Suprapubic skin (tissue), 3 donors: Measurements from ENCODE around the gene CAMK1D.

ENCODE experiments used
- EP300 ChIP-seq: sonication (generic); formaldehyde crosslinking; IDR thresholded peaks from one replicate; pipeline ENCODE4 v1.6.1; 2017; ENCODE audit warnings: antibody characterized with exemption
- POLR2A ChIP-seq, 2 donors: fragments of 450-650 bp; IDR thresholded peaks; one replicate each; pipeline ENCODE4 v1.6.1; 2017; ENCODE audit warnings: antibody characterized with exemption in 2 of 2, mild to moderate bottlenecking in 2 of 2, moderate library complexity in 2 of 2
- TF ChIP-seq, protein P1 (sequence below), 2 donors: fragments of 200-600 bp in 1 of 2; fragments of 450-650 bp in 1 of 2; sonication (generic) in 1 of 2; IDR thresholded peaks; one replicate each; pipeline ENCODE4 v1.5.1; 2016 to 2019; ENCODE audit warnings: antibody characterized with exemption in 2 of 2, mild to moderate bottlenecking in 1 of 2, moderate library complexity in 1 of 2

DNA sequence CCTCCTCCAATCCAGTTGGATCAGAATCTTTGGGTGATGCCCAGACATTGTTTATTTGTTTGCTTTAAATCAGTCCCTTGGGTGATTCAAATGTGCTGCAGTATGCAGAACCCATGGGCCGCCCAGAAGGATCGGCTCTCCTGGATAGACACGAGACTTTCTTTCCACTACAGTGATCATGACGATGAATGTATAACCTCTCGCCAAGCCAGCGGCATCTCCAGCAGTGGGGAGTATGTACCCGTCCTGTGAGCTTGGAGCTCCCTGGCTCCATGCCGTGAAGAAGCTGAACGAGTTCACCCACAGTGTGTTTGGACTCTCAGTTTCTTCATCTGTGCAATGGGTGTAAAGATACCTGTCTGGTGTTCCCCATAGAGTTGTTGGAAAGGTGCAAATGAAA, 162.3 kb downstream of the CAMK1D start:
- TF ChIP-seq, protein P1, sequence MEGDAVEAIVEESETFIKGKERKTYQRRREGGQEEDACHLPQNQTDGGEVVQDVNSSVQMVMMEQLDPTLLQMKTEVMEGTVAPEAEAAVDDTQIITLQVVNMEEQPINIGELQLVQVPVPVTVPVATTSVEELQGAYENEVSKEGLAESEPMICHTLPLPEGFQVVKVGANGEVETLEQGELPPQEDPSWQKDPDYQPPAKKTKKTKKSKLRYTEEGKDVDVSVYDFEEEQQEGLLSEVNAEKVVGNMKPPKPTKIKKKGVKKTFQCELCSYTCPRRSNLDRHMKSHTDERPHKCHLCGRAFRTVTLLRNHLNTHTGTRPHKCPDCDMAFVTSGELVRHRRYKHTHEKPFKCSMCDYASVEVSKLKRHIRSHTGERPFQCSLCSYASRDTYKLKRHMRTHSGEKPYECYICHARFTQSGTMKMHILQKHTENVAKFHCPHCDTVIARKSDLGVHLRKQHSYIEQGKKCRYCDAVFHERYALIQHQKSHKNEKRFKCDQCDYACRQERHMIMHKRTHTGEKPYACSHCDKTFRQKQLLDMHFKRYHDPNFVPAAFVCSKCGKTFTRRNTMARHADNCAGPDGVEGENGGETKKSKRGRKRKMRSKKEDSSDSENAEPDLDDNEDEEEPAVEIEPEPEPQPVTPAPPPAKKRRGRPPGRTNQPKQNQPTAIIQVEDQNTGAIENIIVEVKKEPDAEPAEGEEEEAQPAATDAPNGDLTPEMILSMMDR (IDR thresholded peaks at IDR 0.05) = no peak
- TF ChIP-seq EP300 = no peak
- TF ChIP-seq POLR2A (IDR thresholded peaks at IDR 0.05) = no peak
